GM10266 (cell line): ENCODE measurements around the gene SPINT2.
"Not testable (repeated sequence)": the region's sequence is repeated elsewhere in the genome, so short reads cannot be mapped to it uniquely, and the experiment has no call there.

ENCODE experiments used
- DNase-seq: peaks from one replicate; pipeline ENCODE4 v3.0.0; 2012; ENCODE audit errors: extremely low spot score
- CTCF ChIP-seq: IDR thresholded peaks from 2 replicates; pipeline ENCODE4 v1.5.1; 2012; ENCODE audit warnings: mild to moderate bottlenecking, low read depth; ENCODE audit not compliant: control insufficient read depth, insufficient read depth; ENCODE audit errors: missing control alignments

Gene SPINT2

DNA sequence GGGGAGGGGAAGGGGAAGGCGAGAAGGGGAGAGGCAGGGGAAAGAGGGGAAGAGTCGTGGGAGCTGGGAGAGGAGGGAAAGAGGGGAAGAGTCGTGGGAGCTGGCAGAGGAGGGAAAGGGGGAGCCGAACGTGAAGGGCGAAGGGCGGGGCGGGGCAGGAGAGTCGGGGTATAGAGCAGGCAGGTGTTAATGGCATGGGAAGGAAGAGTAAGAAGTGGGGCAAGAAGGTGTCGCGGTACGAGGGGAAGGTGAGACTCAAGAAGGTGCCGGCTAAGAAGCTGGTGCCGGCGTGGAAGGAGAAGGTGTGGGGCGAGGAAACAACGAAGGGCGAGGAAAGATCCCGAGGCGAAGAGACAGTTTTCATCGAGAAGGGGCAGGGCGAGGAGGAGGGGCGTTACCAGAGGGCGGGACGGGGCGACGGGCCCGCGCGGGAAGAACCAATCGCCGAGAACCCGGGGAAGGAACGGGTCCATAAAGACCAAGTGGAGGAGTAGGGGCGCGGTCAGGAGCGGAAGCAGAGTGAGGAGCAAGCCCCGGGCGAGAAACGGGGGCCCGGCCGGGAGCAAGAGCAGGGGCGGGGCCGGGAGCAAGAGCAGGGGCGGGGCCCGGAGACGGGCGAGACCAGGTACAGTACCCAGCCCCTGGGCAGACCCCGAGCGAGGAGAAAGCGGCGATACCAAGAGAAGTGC, 71.7 kb downstream of the SPINT2 start:
- peak; percentile 92 for DNase-seq
- TF ChIP-seq CTCF = no peak

- DNase-seq = peak; percentile 91
- no peak for TF ChIP-seq CTCF
Measured at GRCh38 chr19:38336638-38337359, 72.4 kb downstream of the SPINT2 start.

- TF ChIP-seq CTCF = no peak
- DNase-seq = no peak
Measured at GRCh38 chr19:38337360-38337653, 72.9 kb downstream of the SPINT2 start.

- DNase-seq = not testable (repeated sequence)
Measured at GRCh38 chr19:38339011-38339410, 74.6 kb downstream of the SPINT2 start.

DNA sequence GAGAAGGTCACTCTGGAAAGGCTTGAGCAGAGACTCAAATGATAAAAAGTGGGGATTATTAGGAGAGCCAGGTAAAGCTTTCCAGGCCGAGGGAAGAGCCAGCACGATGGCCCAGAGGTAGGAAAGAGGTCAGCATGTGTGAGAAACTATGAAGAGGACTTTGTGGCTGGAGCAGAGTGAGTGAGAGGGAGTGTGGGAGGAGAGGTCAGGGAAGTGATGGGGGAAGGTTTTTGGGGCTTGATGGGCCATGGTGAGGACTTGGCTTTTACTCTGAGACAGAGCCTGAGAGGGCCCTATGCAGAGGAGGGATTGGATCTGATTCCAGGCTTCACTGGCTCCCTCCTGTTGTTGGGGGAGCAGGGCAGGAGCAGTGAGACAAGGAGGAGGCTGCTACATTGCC, 76.6 kb downstream of the SPINT2 start:
- DNase-seq = no peak
- no peak for TF ChIP-seq CTCF
